Hepatic stellate cell (primary cell): ENCODE results near the gene GPC2.

Source experiments
- DNase-seq: peaks from one replicate; pipeline ENCODE4 v3.0.0; 2011; ENCODE audit warnings: low spot score

GPC2 gene

GRCh38 chr7:100120733-100121036 lies 56.5 kb downstream of the GPC2 start:
- DNase-seq = no peak

DNA sequence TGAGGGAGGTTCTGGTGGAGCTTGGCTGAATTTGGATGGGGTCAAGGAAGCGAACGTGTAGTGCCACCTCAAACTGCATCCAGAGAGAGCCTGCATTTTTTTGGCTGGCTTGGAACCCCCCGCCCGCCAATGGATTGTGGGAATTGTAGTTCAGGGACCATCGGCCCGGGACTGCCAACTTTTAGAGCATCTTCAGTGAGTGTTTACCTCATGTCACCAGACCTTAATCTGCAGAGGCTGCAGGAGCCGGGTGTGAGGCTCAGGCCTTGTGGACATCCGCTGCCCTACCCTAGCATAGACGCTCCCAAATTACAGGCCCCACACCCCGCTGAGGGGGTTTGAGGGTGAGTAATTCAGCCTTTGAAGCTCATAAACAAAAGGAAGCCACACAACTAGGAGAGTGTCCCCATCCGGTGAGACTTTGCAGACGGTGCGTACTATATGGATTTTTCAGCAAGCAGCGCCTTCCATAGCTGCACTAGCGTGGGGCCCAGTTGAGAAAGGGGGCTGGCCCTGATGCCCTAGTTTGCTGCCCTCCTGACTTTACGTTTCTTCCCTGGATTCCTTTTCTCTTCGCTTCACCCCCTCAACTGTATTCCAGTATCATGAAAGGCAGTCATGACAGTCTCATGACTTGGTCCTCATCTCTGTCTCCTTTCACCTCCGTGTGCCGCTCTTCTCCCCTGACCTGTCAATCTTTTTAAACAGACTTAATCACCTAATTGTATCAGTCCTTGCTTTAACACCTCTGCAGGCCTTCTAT lies 57.0 kb downstream of the GPC2 start:
- peak; percentile 77 for DNase-seq
